ACC112 (cell line): Measurements from ENCODE around the gene GBA2.
A peak's percentile ranks its signal among the peaks of the same experiment; 100 is the strongest.

Source experiments
- H2AFZ ChIP-seq: fragments of 200-600 bp; sonication (generic); one replicate; pipeline ENCODE4 v1.6.0; 2017; ENCODE audit warnings: antibody characterized with exemption, low read length; ENCODE audit not compliant: unreplicated experiment
- H3K27ac ChIP-seq: fragments of 200-600 bp; sonication (generic); 2 replicates; pipeline ENCODE4 v1.5.1; 2014; ENCODE audit warnings: low read depth, mild to moderate bottlenecking, antibody characterized with exemption, low read length, moderate library complexity
- H3K27me3 ChIP-seq: fragments of 200-600 bp; sonication (generic); 2 replicates; pipeline ENCODE4 v1.6.1; 2014; ENCODE audit warnings: mild to moderate bottlenecking, antibody characterized with exemption, low read length, moderate library complexity, mixed read lengths; ENCODE audit not compliant: insufficient read depth
- H3K36me3 ChIP-seq: fragments of 200-600 bp; sonication (generic); 2 replicates; pipeline ENCODE4 v1.6.1; 2016; ENCODE audit warnings: mild to moderate bottlenecking, antibody characterized with exemption, low read length, moderate library complexity, mixed read lengths; ENCODE audit not compliant: insufficient read depth
- H3K4me1 ChIP-seq: fragments of 200-600 bp; sonication (generic); one replicate; pipeline ENCODE4 v1.6.1; 2016; ENCODE audit warnings: low read length, mixed read lengths; ENCODE audit not compliant: insufficient read depth, unreplicated experiment, control insufficient read depth
- H3K4me3 ChIP-seq: fragments of 200-600 bp; sonication (generic); 2 replicates; pipeline ENCODE4 v1.5.1; 2014; ENCODE audit warnings: mild to moderate bottlenecking, low read depth, low read length
- H3K79me2 ChIP-seq: fragments of 200-600 bp; sonication (generic); one replicate; pipeline ENCODE4 v1.6.0; 2016; ENCODE audit warnings: low read length; ENCODE audit not compliant: control insufficient read depth, unreplicated experiment, insufficient read depth

GBA2 gene

GRCh38 chr9:35789541-35789940 is 40.5 kb upstream of the GBA2 start:
- Histone ChIP-seq H3K4me1 (peaks cover 29% of the 10 kb centered on the region), H3K27me3 (no peaks in the 10 kb centered on the region), H3K79me2 (peaks cover 27% of the 10 kb centered on the region), H3K27ac (no peak overlapping the region), H2AFZ (no peak overlapping the region), H3K4me3 (no peak overlapping the region), H3K36me3 (no peaks in the 10 kb centered on the region)

GRCh38 chr9:35783418-35783817 is 34.4 kb upstream of the GBA2 start:
- no peaks in the 10 kb centered on the region for H3K36me3 ChIP-seq
- H3K4me1 ChIP-seq: no peaks in the 10 kb centered on the region
- H3K4me3 ChIP-seq: no peak overlapping the region
- H3K79me2 ChIP-seq: no peaks in the 10 kb centered on the region
- H3K27me3 ChIP-seq: peaks cover 26% of the 10 kb centered on the region
- no peak overlapping the region for H3K27ac ChIP-seq
- H2AFZ ChIP-seq: no peak overlapping the region

DNA sequence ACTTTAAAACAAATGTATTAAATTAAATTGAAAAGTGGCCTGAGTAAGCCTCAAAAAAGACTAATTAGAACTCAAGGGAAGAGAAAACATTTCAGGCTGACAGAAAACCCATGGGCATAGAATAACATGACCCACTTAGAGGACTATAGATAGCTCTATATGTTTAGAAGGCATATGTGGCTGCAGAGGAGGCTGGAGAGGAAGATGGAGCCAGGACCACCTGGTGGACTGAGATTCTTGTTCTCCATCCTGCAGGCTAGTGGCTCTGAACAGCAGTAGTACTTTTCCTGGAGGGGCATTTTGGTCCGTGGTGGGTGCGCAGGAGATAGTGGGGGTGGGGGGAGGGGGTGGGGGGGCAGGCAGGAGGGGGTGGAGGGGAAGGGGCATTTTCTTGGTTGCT is 32.0 kb upstream of the GBA2 start:
- Histone ChIP-seq H3K4me1 (no peaks in the 10 kb centered on the region), H3K4me3 (no peak overlapping the region), H3K27ac (no peak overlapping the region), H2AFZ (no peak overlapping the region), H3K79me2 (no peaks in the 10 kb centered on the region), H3K27me3 (peaks cover 29% of the 10 kb centered on the region), H3K36me3 (no peaks in the 10 kb centered on the region)

DNA sequence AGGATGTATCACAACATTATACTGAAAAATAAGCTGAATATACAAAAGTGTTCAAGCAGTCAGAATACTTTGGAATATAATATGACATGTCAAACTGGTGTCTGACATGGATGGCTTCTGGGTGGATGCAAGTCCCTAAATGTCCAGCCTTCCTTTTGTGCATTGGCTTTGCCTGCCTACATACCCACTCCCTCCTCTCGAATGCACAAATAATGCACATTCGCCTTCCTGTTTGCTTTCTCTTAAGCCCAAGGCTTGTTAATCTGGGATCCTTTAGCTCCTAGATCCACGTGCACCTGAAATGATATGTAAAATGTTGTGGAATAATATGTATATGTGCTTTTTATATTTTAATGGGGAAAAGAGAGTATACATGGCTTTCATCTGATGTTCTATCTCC is 29.5 kb upstream of the GBA2 start:
- peaks cover 29% of the 10 kb centered on the region for H3K27me3 ChIP-seq
- H3K36me3 ChIP-seq: no peaks in the 10 kb centered on the region
- no peak overlapping the region for H2AFZ ChIP-seq
- no peak overlapping the region for H3K4me3 ChIP-seq
- H3K79me2 ChIP-seq: no peaks in the 10 kb centered on the region
- no peaks in the 10 kb centered on the region for H3K4me1 ChIP-seq
- H3K27ac ChIP-seq: no peak overlapping the region

DNA sequence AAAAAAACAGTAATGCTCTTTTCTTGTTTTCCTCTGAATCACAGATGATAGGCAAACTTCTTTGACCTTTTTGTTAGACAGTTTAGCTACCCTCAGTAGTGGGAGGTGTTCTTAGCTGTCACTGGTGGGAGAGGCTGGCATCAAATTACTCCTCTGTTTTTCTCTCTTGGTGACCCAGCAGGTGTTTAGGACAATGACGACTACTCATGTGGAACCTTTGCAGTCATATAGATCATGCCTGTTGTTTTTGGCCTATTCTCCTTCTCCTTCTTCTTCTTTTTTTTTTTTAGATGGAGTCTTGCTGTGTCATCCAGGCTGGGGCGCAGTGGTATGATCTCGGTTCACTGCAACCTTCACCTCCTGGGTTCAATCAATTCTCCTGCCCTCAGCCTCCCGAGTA is 27.0 kb upstream of the GBA2 start:
- Histone ChIP-seq H3K27me3 (peaks cover 29% of the 10 kb centered on the region), H3K4me3 (no peak overlapping the region), H3K27ac (no peak overlapping the region), H2AFZ (no peak overlapping the region), H3K79me2 (no peaks in the 10 kb centered on the region), H3K4me1 (peaks cover 14% of the 10 kb centered on the region), H3K36me3 (no peaks in the 10 kb centered on the region)

DNA sequence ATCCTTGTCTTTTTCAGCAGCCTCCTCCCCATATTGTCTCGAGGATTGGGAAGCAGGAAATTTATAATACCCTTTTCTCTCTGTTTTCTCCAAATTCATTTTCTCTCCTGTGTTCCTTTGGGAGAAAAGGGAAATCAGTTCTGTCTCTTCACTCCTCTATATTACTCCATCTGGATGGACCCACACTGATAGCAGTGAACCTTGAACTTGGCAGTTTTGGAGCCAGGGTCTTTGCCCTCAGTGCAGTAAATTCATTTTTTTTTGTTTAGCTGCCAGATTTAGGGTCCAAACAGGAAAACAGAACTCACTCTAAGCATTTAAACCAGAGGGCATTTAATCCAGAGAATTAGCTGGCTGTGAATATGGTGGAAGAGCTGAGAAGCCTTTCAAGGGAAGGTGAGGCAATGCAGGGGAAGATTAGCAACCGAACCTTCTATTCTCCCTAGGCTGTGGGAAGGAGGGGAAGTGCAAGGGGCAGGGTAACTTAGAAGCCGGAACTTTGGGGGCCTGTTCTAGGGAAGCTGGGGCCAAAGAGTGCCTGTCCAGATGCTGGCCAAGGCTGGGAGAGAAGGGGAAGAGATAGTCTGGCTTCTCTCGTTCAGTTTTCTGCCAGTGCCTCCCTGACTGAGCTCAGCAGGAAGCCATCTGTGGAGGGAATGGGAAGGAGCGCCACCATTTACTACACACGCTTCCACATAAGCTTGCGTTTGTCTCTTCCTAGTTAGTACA is 26.0 kb upstream of the GBA2 start:
- H3K79me2 ChIP-seq: no peaks in the 10 kb centered on the region
- H3K27me3 ChIP-seq: peaks cover 19% of the 10 kb centered on the region
- H3K36me3 ChIP-seq: no peaks in the 10 kb centered on the region
- H3K4me3 ChIP-seq: no peak overlapping the region
- H3K27ac ChIP-seq: no peak overlapping the region
- H3K4me1 ChIP-seq: peaks cover 20% of the 10 kb centered on the region
- H2AFZ ChIP-seq: peak overlapping the region; percentile 22

DNA sequence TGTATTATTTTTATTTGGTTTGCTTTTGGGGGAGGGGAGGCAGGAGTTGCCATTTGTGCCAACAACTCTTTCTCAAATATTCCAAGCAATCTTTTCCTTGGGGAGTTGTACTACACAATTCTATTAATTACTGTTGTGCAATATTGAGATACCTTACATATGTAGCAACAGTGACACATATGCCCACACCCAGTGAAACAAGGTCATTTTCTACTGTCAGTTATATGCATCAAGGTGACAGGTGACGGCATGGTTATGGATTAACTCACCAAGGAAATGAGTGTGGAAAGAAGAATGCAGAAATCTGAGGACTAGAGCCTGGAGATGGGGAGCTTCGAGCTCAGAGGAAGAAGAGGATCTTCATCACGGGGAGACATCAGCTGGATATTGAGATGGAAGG is 22.9 kb upstream of the GBA2 start:
- Histone ChIP-seq H3K4me3 (no peak overlapping the region), H2AFZ (no peak overlapping the region), H3K4me1 (peaks cover 20% of the 10 kb centered on the region), H3K27me3 (no peaks in the 10 kb centered on the region), H3K36me3 (no peaks in the 10 kb centered on the region), H3K79me2 (no peaks in the 10 kb centered on the region), H3K27ac (no peak overlapping the region)

GRCh38 chr9:35771534-35771933 is 22.5 kb upstream of the GBA2 start:
- peaks cover 20% of the 10 kb centered on the region for H3K4me1 ChIP-seq
- H3K4me3 ChIP-seq: no peak overlapping the region
- H3K79me2 ChIP-seq: no peaks in the 10 kb centered on the region
- no peak overlapping the region for H2AFZ ChIP-seq
- H3K27ac ChIP-seq: 0 out of 2 replicates have a peak overlapping the region, but pooled peaks have one; percentile 6
- H3K36me3 ChIP-seq: no peaks in the 10 kb centered on the region
- H3K27me3 ChIP-seq: no peaks in the 10 kb centered on the region

DNA sequence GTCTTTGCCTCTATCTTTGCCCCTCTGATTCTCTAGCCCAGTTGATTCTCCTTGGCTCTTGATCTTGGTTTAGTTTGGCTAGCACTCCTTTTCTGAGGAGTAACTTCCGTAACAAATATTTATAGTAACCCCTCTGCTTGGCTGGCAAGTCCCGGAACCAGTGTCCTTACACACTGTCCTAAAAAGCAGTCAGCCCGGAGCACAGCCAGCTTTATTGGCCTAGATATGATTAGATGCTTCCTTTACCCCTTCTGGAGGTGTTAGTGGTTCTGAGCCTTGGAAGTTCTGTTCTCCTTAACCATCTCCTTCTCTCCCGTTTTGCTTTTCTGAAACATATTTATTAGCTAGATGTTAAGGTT is 22.0 kb upstream of the GBA2 start:
- no peaks in the 10 kb centered on the region for H3K27me3 ChIP-seq
- H3K79me2 ChIP-seq: no peaks in the 10 kb centered on the region
- no peak overlapping the region for H2AFZ ChIP-seq
- H3K4me3 ChIP-seq: no peak overlapping the region
- 0 out of 2 replicates have a peak overlapping the region, but pooled peaks have one; percentile 6 for H3K27ac ChIP-seq
- peaks cover 20% of the 10 kb centered on the region for H3K4me1 ChIP-seq
- H3K36me3 ChIP-seq: no peaks in the 10 kb centered on the region

GRCh38 chr9:35769763-35770162 is 20.7 kb upstream of the GBA2 start:
- H3K36me3 ChIP-seq: no peaks in the 10 kb centered on the region
- H3K27me3 ChIP-seq: no peaks in the 10 kb centered on the region
- H3K79me2 ChIP-seq: no peaks in the 10 kb centered on the region
- H3K4me1 ChIP-seq: peaks cover 20% of the 10 kb centered on the region
- H3K4me3 ChIP-seq: no peak overlapping the region
- H2AFZ ChIP-seq: no peak overlapping the region
- no peak overlapping the region for H3K27ac ChIP-seq

DNA sequence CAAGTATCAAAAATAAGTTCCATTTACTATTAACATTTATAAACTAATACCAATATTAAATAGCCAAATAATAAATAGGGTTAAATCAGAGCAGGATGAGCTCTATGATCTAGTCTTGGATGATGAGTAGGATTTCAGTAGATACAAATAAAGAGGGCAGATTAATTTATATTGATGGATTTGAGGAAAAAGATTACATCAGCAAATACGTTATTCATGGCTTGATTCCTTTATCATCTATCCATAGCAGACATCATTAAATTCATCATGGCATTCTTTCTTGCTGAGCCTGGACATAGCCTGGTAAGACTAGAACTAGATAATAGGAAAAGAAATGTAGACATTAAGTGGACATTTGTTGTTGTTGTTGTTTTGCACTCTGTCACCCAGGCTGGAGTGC is 18.4 kb upstream of the GBA2 start:
- no peaks in the 10 kb centered on the region for H3K36me3 ChIP-seq
- no peaks in the 10 kb centered on the region for H3K27me3 ChIP-seq
- H3K4me3 ChIP-seq: no peak overlapping the region
- no peak overlapping the region for H3K27ac ChIP-seq
- H3K79me2 ChIP-seq: no peaks in the 10 kb centered on the region
- H3K4me1 ChIP-seq: peaks cover 20% of the 10 kb centered on the region
- no peak overlapping the region for H2AFZ ChIP-seq
